NOMO-1 (cell line): ENCODE measurements around the gene SETD3.

ENCODE experiments used
- DNase-seq, 2 experiments: peaks; one replicate each; lab custom pipeline; 2025; ENCODE audit not compliant: unreplicated experiment in 2 of 2; lab: John Stamatoyannopoulos, UW

Gene SETD3

DNA sequence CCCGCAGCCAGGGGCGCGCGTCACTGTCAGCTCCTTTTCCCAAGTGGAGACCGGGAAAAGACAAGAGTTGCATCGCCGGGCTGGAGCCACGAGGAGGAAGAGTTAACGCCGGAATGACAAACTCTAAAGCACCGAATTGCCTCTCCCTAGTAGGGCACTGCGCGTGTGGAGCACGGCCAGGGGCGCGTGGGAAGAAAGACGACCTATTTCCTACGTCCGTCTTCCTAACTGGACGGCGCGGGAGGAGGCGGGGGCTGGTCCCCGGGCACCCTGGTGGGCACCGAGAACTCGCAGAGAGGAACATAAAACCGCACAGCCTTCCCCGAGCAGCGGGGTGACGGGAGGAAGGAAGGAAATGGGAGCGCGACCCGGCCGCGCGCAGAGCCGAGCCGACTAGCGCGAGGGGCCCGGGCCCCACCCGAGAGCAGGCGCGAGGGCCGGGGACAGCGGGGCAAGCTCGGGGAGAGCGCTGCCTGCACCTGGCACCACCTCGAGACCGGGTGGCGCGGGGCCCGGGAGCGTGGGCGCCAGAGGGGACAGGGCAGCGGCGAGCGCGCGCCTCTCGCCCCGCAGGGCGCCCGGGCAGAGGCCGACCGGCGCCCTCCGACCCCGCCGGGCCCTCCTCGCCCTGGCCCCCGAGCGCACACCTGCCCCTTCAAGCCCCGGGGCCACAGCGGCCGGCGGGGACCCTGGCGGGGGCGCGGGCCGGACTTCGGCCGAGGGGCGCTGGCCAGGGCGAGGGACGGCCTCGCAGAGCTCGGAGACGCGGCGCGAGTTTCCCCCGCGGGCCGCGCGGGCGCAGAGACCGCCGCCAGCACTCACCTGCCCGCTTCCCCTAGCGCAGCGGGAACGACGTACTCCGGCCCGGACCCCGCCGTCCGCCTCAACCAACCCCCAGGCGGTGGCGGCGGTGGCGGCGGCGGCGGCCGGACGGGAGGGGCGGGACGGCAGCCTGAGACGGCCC, at the start of gene SETD3:
Gene SETD3 (minus strand): TSS at position 954 of the 964 bp plus-strand sequence. CDS start 15,054 bp downstream, outside the sequence.
- DNase-seq, result peak; percentile 18 to 39

DNA sequence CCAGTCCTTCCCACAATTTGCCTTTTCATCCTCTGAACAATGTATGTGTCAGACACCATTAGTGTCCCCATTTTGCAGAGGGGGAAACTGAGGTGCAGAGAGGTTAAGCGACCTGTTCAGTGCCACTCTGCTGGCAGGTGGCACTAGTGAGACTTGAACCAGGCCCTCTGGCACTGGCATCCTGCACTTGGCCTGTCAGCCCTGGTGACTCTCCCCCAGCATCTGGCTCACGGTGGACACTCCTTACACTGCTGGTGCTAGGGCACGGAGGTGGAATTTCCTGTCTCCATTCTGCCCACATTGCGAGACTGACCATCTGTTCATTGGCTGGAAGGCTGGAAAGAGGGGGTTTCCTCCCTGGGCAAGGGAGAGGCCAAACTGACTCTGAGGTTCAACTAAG, 49.2 kb upstream of the SETD3 start:
- no peak for DNase-seq

DNA sequence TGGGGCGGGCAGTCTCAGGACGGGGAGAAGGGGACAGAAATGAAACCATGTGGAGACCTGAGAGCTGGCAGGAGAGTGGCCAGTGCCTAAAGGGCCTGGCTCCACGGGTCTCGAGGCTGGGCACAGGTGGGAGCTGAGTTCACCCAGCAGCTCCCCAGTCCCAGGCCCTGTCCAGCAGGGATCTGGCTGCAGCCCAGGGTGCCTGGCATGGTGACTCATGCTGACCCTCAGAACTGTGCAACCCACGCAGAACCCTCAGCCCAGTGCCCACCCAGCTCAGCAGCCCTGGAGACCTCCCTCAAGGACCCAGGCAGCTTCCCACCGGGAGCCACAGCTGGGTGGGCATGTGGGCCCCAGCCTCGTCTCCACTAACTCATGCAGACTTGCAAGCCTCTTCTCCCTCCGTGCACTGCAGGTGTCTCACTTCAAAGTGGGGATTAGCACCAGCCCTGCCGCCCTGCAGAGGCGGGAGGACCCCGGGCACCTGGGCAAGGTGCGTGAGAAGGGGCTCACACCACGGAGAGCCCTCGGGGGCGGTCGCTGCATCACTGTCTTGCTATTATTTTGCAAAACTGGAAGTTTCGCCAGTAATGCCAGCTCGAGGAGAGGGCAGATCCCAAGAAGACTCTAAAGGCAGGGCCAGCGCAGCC, 46.9 kb upstream of the SETD3 start:
- no peak for DNase-seq

DNA sequence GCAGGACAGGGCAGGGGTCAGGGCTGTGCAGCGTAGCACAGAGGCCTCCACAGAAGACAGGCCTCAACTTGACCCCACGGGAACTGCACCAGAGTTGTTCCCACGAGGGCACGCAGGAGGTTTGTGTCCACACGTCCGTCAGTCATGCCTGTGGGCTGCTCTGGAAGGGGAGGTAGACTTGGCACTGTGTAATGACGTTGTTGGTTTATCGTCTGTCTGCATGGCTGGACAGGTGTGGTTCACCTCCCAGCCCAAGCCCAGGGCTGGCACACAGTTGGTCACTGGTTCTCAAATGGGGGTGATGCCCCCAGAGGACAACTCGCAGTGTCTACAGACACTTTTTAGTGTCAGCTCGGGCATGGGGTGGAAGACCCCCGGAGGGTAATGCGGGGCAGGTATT, 46.4 kb upstream of the SETD3 start:
- DNase-seq, result no peak

DNA sequence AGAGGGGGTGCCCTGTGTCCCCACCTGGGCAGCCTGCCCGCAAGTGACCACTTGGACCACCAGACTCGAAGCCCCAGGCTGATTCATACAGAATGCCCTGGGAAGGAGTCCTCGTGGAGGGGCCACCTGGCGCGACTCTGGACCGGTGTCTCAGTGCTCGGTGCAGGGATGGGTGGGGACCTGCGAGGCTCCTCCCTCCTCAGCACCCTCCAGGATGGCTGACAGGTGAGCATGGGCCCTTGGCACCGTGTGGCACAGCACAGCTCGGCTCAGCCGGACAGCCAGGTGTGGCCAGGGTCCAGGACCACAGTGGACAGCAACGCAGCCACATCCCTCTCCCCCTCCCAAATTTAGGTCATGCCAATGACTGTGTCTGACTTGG, 45.0 kb upstream of the SETD3 start:
- no peak for DNase-seq

DNA sequence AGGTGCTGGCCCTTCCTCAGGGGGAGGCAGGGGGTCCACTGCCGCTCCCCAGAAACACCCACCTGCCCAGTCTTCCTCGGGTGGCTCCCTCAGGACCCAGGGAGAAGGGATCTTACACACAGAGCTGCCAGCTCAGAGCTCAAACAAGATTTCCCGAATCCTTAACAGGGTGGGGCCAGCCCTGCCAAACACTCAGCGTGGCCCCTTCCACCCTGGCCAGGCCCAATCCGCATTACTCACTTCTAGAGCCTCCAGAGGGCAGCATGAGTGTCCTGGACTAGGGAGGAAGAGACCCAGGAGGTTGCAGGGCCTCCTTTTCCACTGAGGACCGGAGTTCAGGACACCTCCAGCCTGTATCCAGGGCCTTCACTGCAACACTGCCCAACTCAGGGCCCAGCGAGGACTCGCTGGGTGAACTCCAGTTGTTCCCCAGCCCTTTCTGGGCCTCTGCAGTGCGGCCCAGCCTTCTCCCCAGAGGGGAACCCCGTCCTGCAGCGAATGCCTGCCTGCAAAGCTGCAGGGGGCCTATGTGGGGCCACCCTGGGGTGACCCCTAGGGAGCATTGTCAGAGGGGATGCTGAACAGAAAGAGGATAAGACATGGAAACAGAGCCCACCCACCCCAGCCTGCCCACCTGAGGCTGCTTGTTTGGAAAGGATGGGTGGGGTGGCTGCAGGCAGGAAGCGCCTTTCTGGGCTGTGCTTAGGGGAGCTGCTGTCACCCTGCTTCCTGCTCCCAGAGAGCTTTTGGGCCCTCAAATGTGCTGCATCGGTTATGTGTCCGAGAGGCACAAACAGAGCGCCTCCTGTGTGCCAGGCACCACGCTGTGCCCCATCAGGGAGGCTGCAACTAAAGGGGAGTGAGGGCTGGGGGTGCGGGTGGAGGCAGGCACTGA, 44.4 kb upstream of the SETD3 start:
- DNase-seq, result no peak

DNA sequence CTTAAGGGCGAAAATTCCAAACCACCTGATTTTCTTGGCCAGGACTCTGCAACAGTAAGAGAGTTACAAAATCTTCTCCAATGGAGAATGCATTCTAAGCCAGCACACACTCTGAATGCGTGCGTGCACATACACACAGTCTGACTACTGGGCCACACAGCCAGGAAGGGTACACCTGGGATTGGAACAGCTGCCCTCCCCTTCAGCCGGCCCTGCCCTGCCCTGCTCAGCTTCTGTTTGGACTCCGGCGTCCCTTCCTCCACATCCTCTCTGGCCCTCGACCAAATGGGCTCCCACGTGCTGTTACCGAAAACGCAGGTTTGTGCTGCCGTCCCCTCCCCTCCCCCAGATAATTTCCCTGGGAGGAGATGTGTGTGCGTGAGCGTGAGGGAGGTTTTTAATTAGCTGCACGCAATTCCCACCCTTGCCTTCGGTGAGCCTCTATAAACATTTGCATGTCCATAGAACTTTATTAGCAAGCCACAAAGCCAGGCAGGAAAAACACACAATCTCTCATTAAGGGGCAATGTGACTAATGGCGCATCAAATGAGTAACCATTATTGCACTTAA, 43.5 kb upstream of the SETD3 start:
- DNase-seq, result no peak

DNA sequence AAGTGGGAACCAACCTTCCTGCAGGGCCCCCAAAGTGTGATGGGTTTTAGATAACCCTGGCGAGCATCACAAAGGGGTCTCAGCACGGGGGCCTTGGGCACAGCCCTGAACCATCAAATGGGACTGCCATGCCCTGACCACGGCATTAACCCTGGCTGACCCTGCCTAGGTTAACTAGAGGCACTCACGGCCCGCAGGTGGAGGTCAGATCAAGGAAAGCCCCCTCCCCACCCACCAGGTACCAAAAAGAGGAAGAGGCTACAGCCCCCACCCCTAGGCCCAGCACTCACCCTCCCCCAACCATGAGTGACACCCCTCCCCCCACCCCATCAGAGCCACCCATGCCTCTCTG, 43.0 kb upstream of the SETD3 start:
- DNase-seq, result no peak

DNA sequence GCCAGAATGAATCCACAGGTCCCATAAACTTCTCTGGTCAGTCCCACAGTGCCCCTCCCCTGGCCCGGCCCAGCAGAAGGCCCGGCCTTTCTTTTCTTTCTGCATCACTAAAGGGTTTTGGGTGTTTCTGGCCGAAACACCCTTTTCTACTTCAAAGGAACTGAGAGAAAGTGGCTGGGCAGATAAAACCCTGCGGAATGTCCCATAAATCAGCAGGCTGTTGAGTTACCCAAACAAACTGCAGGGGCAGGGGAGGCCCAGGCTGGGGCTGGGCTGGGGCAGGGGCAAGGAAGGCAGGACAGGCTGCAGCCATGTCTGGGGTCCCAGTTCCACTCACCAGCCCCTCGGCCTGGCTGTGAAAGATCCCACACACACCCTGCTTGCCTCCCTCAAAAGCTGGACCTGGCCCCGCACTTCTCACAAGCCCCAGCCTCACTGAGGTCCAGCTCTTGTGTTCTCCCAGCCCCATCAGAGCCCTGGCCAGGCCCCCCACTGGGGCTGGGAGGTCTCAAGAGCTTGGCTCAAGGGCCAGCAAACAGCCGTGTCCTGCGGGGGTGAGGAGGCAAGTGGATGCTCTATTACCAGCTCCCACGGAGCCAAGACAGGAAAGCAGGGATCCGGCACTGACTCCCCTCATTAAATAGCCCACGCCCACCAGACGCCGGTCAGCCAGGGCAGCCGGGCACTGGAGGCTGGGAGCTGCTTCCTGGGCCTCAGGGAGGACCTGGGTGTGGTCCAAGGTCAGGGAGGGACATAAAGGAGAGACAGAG, 42.5 kb upstream of the SETD3 start:
- no peak for DNase-seq

DNA sequence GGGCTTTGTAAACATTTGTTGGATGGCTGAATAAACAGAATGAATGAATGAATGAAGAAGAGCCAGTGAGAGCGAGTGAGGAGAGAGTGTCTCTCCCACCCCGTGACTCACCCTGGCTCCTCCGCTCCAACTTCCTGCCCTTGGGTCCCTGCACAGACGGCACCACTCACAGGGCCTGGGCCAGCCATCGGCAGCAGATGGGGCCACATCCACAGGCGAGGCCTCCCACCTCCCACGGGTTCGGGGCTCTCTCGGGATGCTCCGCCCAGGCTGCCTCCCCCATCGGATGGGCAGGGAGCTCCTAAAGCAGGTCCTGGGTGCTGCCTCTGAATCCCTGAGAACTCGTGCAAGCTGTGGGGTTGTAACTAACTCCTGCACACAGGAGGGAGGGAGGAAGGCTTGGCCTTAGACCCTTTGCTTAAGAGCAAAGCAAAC, 41.8 kb upstream of the SETD3 start:
- no peak for DNase-seq

DNA sequence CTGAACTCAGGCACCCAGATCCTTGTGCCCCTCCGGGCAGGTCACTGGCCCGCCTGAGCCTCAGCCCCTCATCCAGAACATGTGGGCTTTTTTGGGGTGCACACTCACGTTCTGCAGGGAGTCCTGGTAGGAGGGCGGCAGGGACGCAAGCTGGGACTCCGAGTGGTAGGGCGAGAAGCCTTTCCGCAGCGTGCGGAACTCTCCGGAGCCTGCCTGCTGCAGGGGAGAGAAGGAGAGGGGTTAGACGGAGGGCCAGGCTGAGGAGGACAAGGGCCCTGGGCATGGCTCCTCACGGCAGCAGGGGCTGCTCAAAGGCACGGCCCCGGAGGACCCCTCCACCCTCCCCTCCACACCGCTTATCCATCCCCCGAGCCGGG, 41.4 kb upstream of the SETD3 start:
- no peak for DNase-seq

DNA sequence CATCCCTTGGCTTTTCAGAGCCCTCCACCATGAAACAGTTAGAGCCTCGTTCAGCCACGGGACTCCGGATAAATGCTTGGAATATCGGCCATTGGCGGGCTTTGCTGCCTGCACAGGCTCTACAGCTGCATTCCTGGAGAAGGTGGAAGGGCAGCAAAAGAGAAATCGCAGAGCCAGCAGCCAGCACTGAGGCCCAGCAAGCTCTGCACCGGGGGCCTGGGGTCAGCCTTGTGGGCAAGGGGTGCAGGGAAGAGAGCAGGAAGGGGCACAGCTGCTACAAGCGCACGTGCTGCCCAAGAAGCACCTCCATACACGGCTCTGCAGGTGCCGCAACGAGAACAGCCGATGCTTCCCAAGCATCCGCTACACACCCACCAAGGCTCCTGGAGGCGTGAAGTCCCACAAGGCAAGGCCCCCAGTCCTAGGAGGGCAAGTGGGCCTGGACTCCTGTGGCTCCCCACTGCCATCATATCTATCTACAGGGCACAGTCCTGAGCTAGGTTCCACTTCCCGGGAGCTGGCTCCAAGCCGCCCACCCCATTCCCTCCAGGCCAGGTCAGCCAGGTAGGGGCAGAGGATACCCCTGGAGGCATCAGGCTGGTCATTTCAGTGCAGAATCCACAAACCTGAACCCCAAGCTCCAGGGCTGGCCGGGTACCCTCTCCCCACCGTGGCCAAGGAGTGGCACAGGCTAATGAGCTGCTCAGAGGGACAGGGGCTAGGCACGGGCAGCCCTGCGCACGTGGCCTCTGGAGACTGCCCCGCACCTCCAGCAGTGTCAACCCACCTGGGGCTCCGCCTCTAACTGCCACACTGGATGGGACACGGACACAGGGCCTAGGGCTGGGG, 40.7 kb upstream of the SETD3 start:
- no peak for DNase-seq

DNA sequence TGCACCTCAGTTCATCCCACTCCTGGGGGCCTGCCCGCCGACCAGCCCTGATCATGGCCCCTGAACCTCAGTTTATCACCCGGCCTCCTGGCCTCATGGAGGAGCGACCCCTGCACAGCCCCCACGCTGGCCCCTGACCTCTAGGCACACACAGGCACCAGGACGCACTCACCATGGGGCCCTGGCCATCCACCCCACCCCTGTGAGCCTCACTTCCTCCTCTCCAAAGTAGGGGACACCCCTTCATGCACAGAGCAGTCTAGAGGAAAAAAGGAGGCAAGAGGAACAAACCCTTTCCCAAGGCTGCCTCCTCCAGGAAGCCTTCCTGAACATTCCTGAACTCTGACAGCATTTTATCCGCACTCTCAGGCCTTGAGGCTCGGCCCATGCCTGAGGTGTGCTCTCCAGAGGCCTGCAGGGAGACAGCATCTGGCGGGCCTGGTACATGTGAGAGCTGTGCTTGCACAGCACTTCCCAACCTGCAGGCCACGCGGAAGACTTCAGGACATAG, 40.0 kb upstream of the SETD3 start:
- DNase-seq, result no peak

DNA sequence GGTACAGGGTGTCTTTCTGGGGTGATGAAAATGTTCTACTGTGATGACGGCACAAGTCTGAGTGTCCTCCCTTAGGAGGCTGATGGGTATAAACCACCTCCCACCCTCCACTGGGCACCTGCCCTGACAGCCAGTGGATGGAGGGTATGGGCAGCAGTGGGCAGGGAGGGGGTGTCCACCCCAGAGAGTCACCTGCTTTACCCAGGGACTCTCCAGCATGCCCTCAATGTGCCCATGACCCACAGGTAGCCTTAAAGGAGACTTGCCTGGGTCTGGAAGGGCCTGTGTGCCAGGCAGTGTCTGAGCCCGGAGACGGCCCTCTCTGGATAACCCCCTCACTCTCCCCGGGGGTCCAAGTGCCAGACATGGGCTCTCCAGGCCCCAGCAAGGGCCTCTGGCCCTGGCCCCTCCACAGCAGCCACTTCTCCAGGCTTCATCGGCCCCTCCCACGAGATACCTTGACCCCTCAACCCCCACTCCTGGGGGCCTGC, 39.3 kb upstream of the SETD3 start:
- no peak for DNase-seq

DNA sequence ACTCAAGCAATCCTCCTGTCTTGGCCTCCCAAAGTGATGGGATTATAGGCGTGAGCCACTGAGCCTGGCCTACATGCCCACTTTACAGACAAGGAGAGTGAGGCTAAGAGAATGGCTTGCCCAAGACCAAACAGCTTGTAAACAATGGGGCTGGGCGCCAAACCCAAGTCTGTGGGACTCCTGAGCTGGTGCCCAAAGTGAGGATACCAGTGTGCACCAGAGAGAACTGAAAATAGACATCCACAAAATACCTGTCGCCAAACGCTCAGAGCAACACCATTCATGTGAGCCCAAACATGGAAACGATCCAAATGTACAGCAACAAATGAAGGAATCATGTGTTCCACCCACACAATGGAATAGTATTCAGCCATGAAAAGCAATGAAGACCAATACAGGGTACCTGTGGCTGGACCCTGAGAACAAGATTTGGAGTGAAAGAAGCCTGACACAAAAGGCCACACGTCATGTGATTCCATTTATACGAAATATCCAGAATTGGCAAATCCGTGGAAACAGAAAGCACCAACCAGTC, 38.8 kb upstream of the SETD3 start:
- no peak for DNase-seq

DNA sequence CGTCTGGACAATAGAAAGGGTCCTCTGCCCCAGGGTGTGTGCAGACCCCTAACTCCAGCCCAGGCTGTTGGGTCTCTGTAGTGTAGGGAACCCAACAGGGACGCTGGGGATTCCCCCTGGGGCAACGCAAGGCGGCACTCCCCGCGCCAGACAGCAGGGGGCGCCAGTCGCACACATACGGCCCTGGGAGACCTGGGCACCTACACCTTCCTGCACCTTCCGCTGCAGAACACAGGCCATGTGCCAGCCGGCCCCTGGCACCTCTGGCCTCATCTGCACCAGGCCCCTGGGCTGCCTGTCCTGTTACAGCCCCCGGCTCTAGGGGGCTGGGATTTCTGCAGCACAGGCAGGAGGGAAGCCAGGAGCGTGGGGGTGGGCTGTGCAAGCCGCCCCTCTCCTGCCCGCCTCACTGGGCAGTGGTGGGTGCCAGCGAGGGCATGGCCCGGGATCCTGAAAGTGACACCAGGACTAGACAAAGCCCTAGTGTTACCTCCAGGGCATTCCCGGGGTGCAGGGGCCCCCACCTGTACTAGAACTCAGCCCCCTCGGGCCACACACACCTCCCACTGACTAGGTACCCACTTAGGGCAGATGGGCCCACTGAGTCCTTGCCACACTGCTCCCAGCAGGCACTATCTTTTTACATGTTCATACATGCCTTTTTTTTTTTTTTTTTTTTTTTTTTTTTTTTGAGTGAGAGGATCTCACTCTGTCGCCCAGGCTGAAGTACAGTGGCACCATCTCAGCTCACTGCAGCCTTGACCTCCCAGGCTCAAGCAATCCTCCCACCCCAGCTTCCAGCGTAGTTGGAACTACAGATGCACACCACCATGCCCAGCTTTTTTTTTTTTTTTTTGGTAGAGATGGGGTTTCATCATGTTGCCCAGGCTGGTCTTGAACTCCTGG, 38.0 kb upstream of the SETD3 start:
- peak; percentile 17 to 40 for DNase-seq

DNA sequence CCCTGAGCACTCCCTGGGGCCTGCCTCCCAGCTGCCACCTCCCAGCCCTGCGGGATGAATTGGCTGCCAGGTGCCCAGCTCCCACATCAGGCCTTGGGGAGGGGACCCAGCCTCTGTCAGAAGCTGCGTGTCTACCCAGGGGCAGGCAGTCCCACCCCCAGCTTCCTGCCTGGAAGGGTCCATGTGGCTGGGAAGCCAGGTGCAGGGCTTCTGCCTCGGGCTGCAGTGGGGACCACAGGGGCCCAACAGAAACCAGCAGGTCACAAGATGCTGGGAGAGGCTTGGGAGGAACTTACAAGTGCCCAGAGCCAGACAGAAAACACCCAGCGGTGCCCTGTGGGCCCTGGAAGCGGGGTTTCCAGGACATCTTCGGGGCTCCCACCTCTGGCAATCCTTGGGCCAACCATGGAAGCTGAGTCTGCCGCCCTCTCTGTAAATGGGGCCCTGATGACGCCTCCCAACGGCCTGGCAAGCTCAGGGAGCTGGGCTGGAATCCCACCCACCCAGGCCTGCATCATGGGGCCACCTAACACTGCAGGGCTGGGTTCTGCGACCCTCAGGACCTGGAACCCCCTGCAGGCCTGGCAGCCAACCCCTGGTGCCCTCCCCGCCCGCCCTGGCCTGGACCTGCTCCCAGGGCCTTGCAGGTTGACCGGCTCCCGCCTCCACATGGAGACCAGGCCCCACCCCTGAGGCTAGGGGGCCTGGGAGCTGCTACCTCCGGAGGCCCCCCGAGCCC, 37.2 kb upstream of the SETD3 start:
- DNase-seq, result no peak
